ENCODE measurements around the gene MSANTD3.
"Not testable (repeated sequence)": the region's sequence is repeated elsewhere in the genome, so short reads cannot be mapped to it uniquely, and the experiment has no call there.

Gene MSANTD3

GRCh38 chr9:100426530-100427365, at the start of gene MSANTD3:
Gene MSANTD3, plus strand, starts transcription at chr9:100427143. Its CDS starts 14,796 bp downstream, at chr9:100441939.
- peak; percentile 46 for DNase-seq

- no peak for DNase-seq
Measured at GRCh38 chr9:100379862-100380261, 47.1 kb upstream of the MSANTD3 start.

GRCh38 chr9:100392989-100393388, 34.0 kb upstream of the MSANTD3 start:
- not testable (repeated sequence) for DNase-seq

- no peak for DNase-seq
Measured at GRCh38 chr9:100394032-100394695, 32.8 kb upstream of the MSANTD3 start.

GRCh38 chr9:100394816-100395215, 32.1 kb upstream of the MSANTD3 start:
- DNase-seq, result no peak

GRCh38 chr9:100396769-100397168, 30.2 kb upstream of the MSANTD3 start:
- DNase-seq, result no peak

- no peak for DNase-seq
Measured at GRCh38 chr9:100397529-100398266, 29.2 kb upstream of the MSANTD3 start.

- no peak for DNase-seq
Measured at GRCh38 chr9:100401042-100401441, 25.9 kb upstream of the MSANTD3 start.

- no peak for DNase-seq
Measured at GRCh38 chr9:100406962-100407361, 20.0 kb upstream of the MSANTD3 start.

- DNase-seq, result no peak
Measured at GRCh38 chr9:100408546-100409175, 18.3 kb upstream of the MSANTD3 start.

- no peak for DNase-seq
Measured at GRCh38 chr9:100409176-100409556, 17.8 kb upstream of the MSANTD3 start.

- DNase-seq, result peak; percentile 88
Measured at GRCh38 chr9:100411472-100412283, 15.3 kb upstream of the MSANTD3 start.

- DNase-seq, result no peak
Measured at GRCh38 chr9:100413839-100414420, 13.0 kb upstream of the MSANTD3 start.

- no peak for DNase-seq
Measured at GRCh38 chr9:100417815-100418214, 9.1 kb upstream of the MSANTD3 start.

GRCh38 chr9:100419166-100419565, 7.8 kb upstream of the MSANTD3 start:
- no peak for DNase-seq

GRCh38 chr9:100421116-100421515, 5.8 kb upstream of the MSANTD3 start:
- not testable (repeated sequence) for DNase-seq

- no peak for DNase-seq
Measured at GRCh38 chr9:100425758-100426157, 1.2 kb upstream of the MSANTD3 start.

- DNase-seq, result peak; percentile 15
Measured at GRCh38 chr9:100426189-100426529, 784 bp upstream of the MSANTD3 start.

GRCh38 chr9:100427366-100428263, 672 bp downstream of the MSANTD3 start:
- peak; percentile 42 for DNase-seq

GRCh38 chr9:100428871-100429654, 2.1 kb downstream of the MSANTD3 start:
- no peak for DNase-seq

All from NCI-H1105 treated with DMSO at 0.1 percent for 48 hours (cell line).